Lung (tissue), 12 donors: ENCODE measurements around the gene CD200. TPM values are rescaled to one million over a fixed set of nuclear protein-coding genes. Genes with fewer than 3 reads are reported as not detected.

Experiments used
- ATAC-seq: fragments of 200-7000 bp; cut with Tn5 transposase; one replicate; pipeline ENCODE4 v1.9.1; 2020; ENCODE audit warnings: moderate number of reproducible peaks; ENCODE audit not compliant: insufficient read depth, low FRiP score
- DNase-seq, 3 donors: peaks; one replicate each; pipeline ENCODE4 v3.0.0-alpha.2; 2013 to 2017
- H3K27ac ChIP-seq, 2 donors: one replicate each; pipeline ENCODE4 v1.5.1; 2013; ENCODE audit warnings: mild to moderate bottlenecking in 2 of 2, moderate library complexity in 2 of 2, control low read depth in 1 of 2, inconsistent platforms in 1 of 2, low read depth in 1 of 2, low read length in 1 of 2
- H3K27me3 ChIP-seq, 3 donors: one replicate each; pipeline ENCODE4 v1.5.1; 2013; ENCODE audit warnings: low read length in 2 of 3; ENCODE audit not compliant: control insufficient read depth in 3 of 3, insufficient read depth in 3 of 3
- H3K36me3 ChIP-seq, 4 donors: one replicate each; pipeline ENCODE4 v1.5.1; 2013; ENCODE audit warnings: low read length in 4 of 4, mild to moderate bottlenecking in 1 of 4, moderate library complexity in 1 of 4; ENCODE audit not compliant: control insufficient read depth in 4 of 4, insufficient read depth in 4 of 4
- H3K4me1 ChIP-seq, 5 donors: one replicate each; pipeline ENCODE4 v1.5.1; 2013; ENCODE audit warnings: low read length in 5 of 5, mild to moderate bottlenecking in 2 of 5, moderate library complexity in 1 of 5; ENCODE audit not compliant: control insufficient read depth in 5 of 5, insufficient read depth in 5 of 5
- H3K4me3 ChIP-seq: one replicate; pipeline ENCODE4 v1.5.1; 2013; ENCODE audit warnings: mild to moderate bottlenecking, control low read depth, moderate library complexity
- H3K9ac ChIP-seq, 2 donors: one replicate each; pipeline ENCODE4 v1.5.1; 2013; ENCODE audit warnings: low read length in 2 of 2, control low read depth in 1 of 2; ENCODE audit not compliant: insufficient read depth in 1 of 2
- H3K9me3 ChIP-seq, 4 donors: one replicate each; pipeline ENCODE4 v1.5.1; 2013; ENCODE audit warnings: low read length in 3 of 4, mild to moderate bottlenecking in 1 of 4, moderate library complexity in 1 of 4; ENCODE audit not compliant: control insufficient read depth in 4 of 4, insufficient read depth in 3 of 4
- WGBS, 2 donors: extraction: QIAGEN DNeasy Blood & Tissue Kit; methylation state at CpG; one replicate each; pipeline ENCODE4 v1.1.7; 2013; 5-methylcytosine and 5-hydroxymethylcytosine counted together
- polyA plus RNA-seq, 2 donors: library from polyadenylated mRNA; stranded (reverse); fragments of 200-250 nt; gene quantifications; one replicate each; pipeline ENCODE4 v1.2.1, GENCODE V29; 2013
- total RNA-seq, 2 donors: library from RNA; depleted of rRNA in 1 of 2; stranded (reverse); fragments of >200 nt in 1 of 2; gene quantifications; one replicate each; pipeline ENCODE4 v1.2.1, GENCODE V29; 2014 to 2021
- TF ChIP-seq, protein P1 (sequence below): IDR thresholded peaks from 2 replicates; pipeline ENCODE4 v1.5.1; 2012; ENCODE audit warnings: mild to moderate bottlenecking; ENCODE audit errors: control extremely low read depth, extremely low read depth
- donor health status: control.
- donor health status: control.
- donor health status: Bipolar disorder and iron deficiency.
- donor health status: healthy.
- donor health status: DM: yes; HTN: yes; CAD: no.

The CD200 gene
- total and polyA plus RNA-seq, 4 donors: 4.6 to 21.6 (median 6.0) TPM

DNA sequence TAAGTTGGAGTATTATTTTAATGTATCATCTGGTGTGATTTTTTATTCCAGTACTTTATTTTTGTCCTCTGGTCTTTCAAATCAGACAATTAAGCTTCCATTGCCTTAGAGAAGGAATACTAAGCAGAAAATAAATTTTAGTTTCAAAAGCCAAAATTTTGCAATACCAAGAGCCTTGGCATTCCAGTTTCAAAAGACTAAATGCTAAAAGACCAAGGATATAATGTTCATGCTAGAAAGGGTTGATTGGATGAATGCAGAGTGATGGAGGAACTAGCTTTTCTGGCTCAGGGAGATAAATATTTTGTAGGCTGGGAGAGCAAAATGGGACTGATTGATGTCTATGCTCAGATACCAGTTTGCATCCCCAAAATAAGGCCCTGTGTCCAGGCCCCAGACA is 6.2 kb downstream of the CD200 start:
- TF ChIP-seq, protein P1, sequence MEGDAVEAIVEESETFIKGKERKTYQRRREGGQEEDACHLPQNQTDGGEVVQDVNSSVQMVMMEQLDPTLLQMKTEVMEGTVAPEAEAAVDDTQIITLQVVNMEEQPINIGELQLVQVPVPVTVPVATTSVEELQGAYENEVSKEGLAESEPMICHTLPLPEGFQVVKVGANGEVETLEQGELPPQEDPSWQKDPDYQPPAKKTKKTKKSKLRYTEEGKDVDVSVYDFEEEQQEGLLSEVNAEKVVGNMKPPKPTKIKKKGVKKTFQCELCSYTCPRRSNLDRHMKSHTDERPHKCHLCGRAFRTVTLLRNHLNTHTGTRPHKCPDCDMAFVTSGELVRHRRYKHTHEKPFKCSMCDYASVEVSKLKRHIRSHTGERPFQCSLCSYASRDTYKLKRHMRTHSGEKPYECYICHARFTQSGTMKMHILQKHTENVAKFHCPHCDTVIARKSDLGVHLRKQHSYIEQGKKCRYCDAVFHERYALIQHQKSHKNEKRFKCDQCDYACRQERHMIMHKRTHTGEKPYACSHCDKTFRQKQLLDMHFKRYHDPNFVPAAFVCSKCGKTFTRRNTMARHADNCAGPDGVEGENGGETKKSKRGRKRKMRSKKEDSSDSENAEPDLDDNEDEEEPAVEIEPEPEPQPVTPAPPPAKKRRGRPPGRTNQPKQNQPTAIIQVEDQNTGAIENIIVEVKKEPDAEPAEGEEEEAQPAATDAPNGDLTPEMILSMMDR: no peak

DNA sequence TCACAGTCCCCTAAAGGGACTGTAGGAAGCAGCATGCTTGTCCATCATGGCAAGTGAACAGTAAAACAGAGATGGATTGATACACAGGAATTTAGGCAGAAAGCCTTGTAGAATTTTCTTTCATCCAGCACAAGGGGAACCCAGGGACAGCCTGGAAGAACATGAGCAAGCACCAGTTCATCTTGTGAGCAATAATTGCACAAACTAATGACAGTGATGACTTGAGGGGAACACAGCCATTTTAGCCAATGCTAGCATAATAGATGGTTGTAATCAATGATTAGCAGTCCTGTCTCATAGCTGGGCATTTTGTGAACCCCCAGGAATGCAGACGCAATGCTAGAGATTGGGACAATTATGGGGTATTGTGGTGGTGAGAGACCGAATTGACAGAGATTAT is 6.7 kb downstream of the CD200 start:
- H3K9ac ChIP-seq: no peak overlapping the region
- TF ChIP-seq, protein P1: no peak
- H3K4me3 ChIP-seq: no peak overlapping the region
- no peak overlapping the region for H3K27ac ChIP-seq
- H3K27me3 ChIP-seq: no peaks in the 10 kb centered on the region
- peaks cover 0 to 13% (median 4%) of the 10 kb centered on the region in 4 donors for H3K36me3 ChIP-seq
- 51 to 86% methylated on average over 2 of the region's 2 CpGs for WGBS, 2 donors
- H3K4me1 ChIP-seq: peaks cover 0 to 13% (median 0%) of the 10 kb centered on the region in 5 donors
- no peak for ATAC-seq
- DNase-seq: no peak
- H3K9me3 ChIP-seq: peaks cover 0 to 2% (median under 1%) of the 10 kb centered on the region in 4 donors

More for the DNA sequence above, 6.2 kb downstream of the CD200 start:
- H3K27ac ChIP-seq: no peak overlapping the region
- peaks cover 0 to 2% (median under 1%) of the 10 kb centered on the region in 4 donors for H3K9me3 ChIP-seq
- no peak for DNase-seq
- no peak overlapping the region for H3K4me3 ChIP-seq
- no peak for ATAC-seq
- peaks cover 0 to 13% (median 0%) of the 10 kb centered on the region in 5 donors for H3K4me1 ChIP-seq
- H3K27me3 ChIP-seq: no peaks in the 10 kb centered on the region
- H3K36me3 ChIP-seq: peaks cover 0 to 12% (median 4%) of the 10 kb centered on the region in 4 donors
- no peak overlapping the region for H3K9ac ChIP-seq

DNA sequence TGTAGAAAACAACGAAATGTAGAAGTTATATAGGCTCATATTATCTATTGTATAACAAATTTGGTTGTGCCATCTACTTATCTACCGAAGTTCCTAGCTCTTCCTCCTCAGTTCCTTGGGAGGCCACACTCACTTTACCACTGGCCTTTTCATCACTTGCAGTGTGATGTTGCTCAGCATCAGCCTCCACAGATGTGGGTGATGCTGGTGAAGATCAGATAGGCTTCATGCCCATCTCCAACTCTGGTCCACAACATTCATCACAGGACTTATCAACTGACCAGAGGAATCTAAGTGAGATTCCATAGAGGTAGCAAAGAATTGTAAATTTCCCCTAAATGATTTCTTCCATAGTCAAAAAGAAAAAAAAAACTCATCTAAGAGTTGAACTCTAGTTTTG is 8.4 kb downstream of the CD200 start:
- 92 to 99% methylated on average over 2 of the region's 2 CpGs for WGBS, 2 donors
- Histone ChIP-seq H3K4me3 (no peak overlapping the region), H3K27ac (no peak overlapping the region), H3K36me3 (peaks cover 2 to 24% (median 11%) of the 10 kb centered on the region in 4 donors), H3K4me1 (peaks cover 0 to 2% (median 0%) of the 10 kb centered on the region in 5 donors), H3K27me3 (no peaks in the 10 kb centered on the region), H3K9me3 (peaks cover 0 to 2% (median under 1%) of the 10 kb centered on the region in 4 donors), H3K9ac (no peak overlapping the region)
- DNase-seq (no peak), ATAC-seq (no peak)
- TF ChIP-seq, protein P1: no peak

DNA sequence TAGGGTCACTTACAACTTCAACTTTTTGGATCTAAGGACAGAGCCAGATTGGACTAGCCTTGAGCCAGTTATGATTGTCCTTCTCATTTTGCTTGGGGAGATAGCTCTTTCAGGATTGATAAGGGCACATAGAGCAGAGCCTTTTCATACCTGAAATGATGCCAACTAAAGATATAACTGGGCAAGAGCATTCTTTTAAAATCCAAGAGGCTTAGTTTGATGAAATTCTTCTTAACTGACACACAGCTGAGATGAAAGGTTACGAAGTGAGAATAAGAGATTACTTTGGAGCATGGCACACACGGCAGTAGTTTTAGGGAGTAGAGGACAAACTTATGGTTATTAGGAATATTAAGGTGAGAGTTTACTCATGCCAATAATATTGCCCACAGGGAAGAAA is 12.7 kb downstream of the CD200 start:
- Histone ChIP-seq H3K27me3 (no peaks in the 10 kb centered on the region), H3K9me3 (peaks cover 0 to 2% (median under 1%) of the 10 kb centered on the region in 4 donors), H3K27ac (no peak overlapping the region), H3K36me3 (peaks cover 2 to 40% (median 20%) of the 10 kb centered on the region in 4 donors), H3K4me3 (no peak overlapping the region), H3K4me1 (peaks cover 0 to 5% (median 0%) of the 10 kb centered on the region in 5 donors), H3K9ac (no peak overlapping the region)
- 91 to 98% methylated on average over 2 of the region's 2 CpGs for WGBS, 2 donors
- ATAC-seq: no peak
- no peak for DNase-seq
- TF ChIP-seq, protein P1: no peak
